ENCODE data around the gene FRMD1.

FRMD1 gene

DNA sequence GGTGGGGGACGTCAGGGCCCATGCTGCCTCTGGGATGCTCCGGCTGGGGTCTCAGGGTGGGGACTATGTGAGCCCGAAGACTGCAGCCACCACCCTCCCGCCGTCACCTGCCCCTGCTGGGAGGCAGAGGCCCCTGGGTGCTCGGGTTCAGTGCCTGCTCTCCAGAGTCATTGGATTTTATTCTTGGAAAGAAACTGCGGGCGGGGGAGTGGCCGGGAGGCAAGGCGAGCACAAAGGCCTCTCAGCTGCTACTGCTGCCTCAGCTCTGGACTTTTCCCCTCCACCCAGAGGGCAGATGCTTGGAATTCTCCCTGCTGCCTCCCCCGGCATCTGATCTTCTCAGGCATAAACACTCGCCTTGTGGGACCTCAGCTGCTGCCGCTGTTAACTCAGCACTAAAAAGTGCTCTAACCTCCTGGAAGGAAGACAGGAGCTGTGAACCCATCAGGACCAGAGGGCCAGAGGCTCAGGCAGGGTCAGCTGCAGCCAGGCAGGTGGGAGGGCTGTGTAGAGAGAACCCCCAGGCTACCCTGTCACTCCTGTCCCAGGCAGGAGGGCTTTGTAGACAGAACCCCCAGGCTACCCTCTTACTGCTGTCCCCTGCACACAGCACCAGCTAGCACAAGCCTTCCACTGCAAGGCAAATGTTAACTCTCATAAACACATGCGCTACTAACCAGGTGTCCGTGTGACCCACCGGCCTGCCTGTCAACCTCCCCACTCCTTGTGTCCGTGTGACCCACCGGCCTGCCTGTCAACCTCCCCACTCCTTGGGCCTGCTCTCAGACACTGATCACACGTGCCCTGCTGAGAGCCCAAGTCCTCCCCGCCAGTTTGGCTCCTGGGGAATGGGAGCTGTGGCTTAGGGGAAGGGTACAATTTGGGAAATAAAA is 9.4 kb upstream of the FRMD1 start:
- in situ Hi-C loops (cut with MboI; ENCODE audit: low sequenced_read_pairs, unreplicated experiment): no loop called here
- DNase-seq (ENCODE audit: low spot score): no peak
- TF ChIP-seq, protein P1, sequence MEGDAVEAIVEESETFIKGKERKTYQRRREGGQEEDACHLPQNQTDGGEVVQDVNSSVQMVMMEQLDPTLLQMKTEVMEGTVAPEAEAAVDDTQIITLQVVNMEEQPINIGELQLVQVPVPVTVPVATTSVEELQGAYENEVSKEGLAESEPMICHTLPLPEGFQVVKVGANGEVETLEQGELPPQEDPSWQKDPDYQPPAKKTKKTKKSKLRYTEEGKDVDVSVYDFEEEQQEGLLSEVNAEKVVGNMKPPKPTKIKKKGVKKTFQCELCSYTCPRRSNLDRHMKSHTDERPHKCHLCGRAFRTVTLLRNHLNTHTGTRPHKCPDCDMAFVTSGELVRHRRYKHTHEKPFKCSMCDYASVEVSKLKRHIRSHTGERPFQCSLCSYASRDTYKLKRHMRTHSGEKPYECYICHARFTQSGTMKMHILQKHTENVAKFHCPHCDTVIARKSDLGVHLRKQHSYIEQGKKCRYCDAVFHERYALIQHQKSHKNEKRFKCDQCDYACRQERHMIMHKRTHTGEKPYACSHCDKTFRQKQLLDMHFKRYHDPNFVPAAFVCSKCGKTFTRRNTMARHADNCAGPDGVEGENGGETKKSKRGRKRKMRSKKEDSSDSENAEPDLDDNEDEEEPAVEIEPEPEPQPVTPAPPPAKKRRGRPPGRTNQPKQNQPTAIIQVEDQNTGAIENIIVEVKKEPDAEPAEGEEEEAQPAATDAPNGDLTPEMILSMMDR (IDR thresholded peaks at IDR 0.05; ENCODE audit: borderline replicate concordance, control extremely low read depth, extremely low read depth, insufficient read depth, missing control alignments): no peak

DNA sequence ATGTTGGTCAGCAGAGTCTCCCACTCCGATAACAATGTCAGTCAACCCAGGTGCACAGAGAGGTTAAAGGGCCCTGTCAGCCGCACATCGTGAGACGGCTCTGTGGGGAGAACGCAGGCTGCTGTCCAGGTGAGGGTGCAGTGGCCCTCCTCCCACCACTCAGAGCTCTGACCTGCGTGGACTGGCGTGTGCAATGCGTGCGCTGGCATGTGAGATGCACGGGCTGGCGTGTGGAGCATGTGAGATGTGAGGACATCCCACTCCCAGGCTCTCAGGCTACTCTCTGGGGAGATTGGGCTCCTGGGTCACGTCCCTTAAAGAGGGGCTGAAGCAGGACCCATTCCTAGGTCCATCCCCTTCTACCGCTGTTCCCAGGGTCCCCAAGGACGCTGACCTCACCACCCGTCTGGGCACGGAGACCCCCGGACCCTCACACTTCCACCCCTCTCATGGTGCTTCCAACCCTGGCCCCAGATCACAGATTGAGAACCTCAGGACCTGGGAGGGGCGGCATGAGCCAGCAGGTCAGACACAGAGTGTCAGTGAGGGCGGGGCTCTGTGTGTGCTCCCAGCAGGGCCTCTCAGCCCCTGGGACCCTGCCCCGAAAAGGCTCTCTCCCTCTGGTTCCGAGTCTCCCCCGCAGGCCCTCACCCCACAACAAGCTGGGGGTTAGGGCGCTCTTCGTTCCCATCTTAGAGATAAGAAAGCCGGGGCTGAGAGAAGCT is 8.6 kb upstream of the FRMD1 start:
- in situ Hi-C loops (cut with MboI; ENCODE audit: low sequenced_read_pairs, unreplicated experiment): no loop called here
- DNase-seq (ENCODE audit: low spot score): no peak
- TF ChIP-seq, protein P1 (IDR thresholded peaks at IDR 0.05; ENCODE audit: borderline replicate concordance, control extremely low read depth, extremely low read depth, insufficient read depth, missing control alignments): no peak

DNA sequence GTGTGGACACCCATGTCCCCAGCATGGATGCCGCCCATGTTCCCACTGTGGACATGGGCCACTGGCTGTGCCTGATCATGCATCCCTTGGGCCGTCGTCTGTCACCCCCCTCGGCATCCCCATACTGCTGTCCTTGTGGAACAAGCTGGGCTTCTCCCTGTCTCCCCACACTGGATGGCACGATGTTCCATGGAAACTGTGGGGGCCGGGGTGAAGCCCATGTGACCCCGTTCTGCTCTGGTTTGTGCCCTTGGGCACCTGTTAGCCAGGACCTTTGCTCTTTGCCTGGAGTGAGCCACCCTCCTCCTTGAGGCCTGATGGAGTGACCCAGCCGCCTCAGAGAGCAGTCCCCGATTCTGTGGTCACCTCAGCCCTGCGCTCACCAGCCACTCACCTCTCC is 7.6 kb upstream of the FRMD1 start:
- in situ Hi-C loops (cut with MboI; ENCODE audit: low sequenced_read_pairs, unreplicated experiment): no loop called here
- TF ChIP-seq, protein P1 (IDR thresholded peaks at IDR 0.05; ENCODE audit: borderline replicate concordance, control extremely low read depth, extremely low read depth, insufficient read depth, missing control alignments): no peak
- no peak for DNase-seq (ENCODE audit: low spot score)

DNA sequence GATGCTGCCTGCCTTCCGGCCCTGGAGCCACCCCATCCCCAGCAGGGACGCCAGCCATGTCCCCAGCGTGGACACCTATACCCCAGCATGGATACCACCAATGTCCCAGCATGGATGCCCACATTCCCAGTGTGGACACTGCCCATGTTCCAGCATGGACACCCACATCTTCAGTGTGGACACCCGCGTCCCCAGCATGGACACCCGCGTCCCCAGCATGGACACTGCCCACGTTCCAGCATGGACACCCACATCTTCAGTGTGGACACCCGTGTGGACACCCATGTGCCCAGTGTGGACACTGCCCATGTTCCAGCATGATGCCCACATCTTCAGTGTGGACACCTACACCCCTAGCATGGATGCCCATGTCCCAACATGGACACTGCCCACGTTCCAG is 7.1 kb upstream of the FRMD1 start:
- DNase-seq (ENCODE audit: low spot score): no peak
- TF ChIP-seq, protein P1 (IDR thresholded peaks at IDR 0.05; ENCODE audit: borderline replicate concordance, control extremely low read depth, extremely low read depth, insufficient read depth, missing control alignments): no peak
- in situ Hi-C loops (cut with MboI; ENCODE audit: low sequenced_read_pairs, unreplicated experiment): no loop called here

DNA sequence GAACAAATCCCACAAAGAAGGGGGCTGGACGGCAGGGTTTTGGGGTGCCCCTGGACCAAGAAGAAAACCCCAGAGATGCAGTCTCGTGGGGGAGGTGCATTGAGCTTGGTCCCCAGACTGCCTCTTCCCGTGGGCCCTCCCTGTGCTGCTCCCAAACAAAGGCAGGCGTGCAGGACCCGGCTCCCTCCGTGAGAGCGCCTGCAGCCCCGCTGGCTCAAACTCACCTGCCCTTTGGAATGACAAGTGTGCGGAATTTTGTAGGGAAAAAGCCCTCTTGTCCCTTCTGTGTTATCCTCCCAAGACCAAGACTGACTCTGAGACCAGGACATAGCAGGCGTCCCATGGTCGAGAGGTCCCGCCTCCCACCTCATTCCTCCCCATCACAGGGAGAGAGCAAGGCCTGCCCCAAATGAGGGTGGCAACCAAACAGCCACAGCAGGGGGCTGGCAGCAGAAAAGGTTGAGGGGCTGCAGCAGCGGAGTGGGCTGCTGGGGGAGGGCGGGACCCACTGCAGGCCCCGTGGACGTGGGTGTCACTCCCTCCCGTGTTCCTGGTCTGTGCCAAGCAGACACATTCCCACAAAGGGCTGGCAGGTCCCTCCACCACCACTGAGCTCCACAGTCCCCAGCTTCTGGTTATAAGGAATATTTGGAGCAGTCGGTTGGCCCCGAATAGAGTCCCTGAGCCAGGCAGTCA is 5.6 kb upstream of the FRMD1 start:
- TF ChIP-seq, protein P1 (IDR thresholded peaks at IDR 0.05; ENCODE audit: borderline replicate concordance, control extremely low read depth, extremely low read depth, insufficient read depth, missing control alignments): no peak
- no peak for DNase-seq (ENCODE audit: low spot score)
- in situ Hi-C loops (cut with MboI; ENCODE audit: low sequenced_read_pairs, unreplicated experiment): no loop called here

DNA sequence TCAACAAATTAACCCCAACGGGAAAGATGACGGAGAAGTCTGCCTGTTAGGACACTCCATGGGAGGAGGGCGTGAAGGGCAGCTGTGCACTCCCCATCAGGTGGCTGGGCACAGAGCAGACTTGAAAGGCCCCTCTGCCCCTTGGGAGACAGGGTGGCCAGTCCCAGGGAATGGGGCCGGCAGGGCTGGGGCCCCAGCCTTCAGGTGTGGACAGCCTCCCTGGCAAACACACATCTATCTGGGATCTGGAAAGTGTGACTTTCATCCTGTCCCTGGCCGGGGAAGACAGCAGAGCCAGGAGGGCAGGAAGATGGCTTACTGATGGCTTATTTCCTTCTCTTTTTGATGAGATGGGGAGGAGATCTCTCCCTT is 4.5 kb upstream of the FRMD1 start:
- TF ChIP-seq, protein P1 (IDR thresholded peaks at IDR 0.05; ENCODE audit: borderline replicate concordance, control extremely low read depth, extremely low read depth, insufficient read depth, missing control alignments): no peak
- no peak for DNase-seq (ENCODE audit: low spot score)
- in situ Hi-C loops (cut with MboI; ENCODE audit: low sequenced_read_pairs, unreplicated experiment): no loop called here
